ENCODE measurements around the gene SERHL2.
A peak's percentile ranks its signal among the peaks of the same experiment; 100 is the strongest.
"Not testable (repeated sequence)": the region's sequence is repeated elsewhere in the genome, so short reads cannot be mapped to it uniquely, and the experiment has no call there.

Gene SERHL2

GRCh38 chr22:42612336-42612735 is 58.6 kb downstream of the SERHL2 start:
- in situ Hi-C loops (cut with MboI; ENCODE audit: low sequenced_read_pairs, unreplicated experiment), result no loop called here
- DNase-seq (ENCODE audit: low spot score), result no peak
- TF ChIP-seq CTCF (IDR thresholded peaks at IDR 0.05; ENCODE audit: borderline replicate concordance, control extremely low read depth, extremely low read depth, insufficient read depth, missing control alignments), result no peak

- in situ Hi-C loops (cut with MboI; ENCODE audit: low sequenced_read_pairs, unreplicated experiment), result no loop called here
- no peak for TF ChIP-seq CTCF (IDR thresholded peaks at IDR 0.05; ENCODE audit: borderline replicate concordance, control extremely low read depth, extremely low read depth, insufficient read depth, missing control alignments)
- DNase-seq (ENCODE audit: low spot score), result no peak
Observed at GRCh38 chr22:42613872-42614301, 60.1 kb downstream of the SERHL2 start.

DNA sequence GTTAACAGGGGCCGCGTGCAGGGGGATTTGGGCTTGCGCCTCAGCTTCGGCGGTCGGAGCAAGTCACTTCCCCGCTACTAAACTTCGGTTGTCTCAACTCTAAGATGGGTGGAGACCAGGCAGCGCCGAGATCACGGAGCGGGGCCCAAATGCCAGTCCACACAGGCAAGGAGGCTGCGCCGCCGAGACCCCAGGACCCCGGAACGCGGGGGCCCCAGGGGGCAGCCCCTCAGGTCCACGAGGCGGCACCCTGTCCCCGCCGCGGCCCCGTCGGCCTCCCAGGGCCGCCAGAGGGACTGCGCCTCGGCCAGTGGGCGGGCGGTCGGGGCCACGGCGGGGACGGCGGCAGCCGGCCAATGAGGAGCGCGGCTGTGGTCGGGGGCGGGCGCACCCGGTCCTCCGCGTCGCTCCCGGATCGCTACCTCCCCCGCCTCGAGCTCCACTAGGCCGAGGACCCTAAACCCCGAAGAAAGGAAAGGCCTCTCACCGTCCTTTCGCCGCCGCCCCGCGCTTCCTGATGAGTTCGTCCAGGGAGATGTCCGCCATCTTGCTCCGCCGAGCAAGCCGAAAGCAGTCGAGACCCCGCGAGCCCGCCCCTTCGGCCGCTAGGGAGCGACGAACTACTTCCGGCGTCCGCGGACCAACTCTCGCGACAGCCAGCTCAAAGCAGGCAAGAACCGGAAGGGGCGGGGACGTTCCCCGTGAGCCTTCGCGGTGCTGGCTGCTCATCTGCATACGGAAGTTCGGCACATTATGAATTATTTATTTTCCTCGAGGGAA is 60.7 kb downstream of the SERHL2 start, which contains the start of gene POLDIP3:
Gene POLDIP3, minus strand, starts transcription at position 572 of the 780 bp plus-strand sequence. Its CDS starts 26 bp downstream, at position 546.
- peak; percentile 9 for TF ChIP-seq CTCF (IDR thresholded peaks at IDR 0.05; ENCODE audit: borderline replicate concordance, control extremely low read depth, extremely low read depth, insufficient read depth, missing control alignments)
- DNase-seq (ENCODE audit: low spot score), result peak; percentile 98
- in situ Hi-C loops (cut with MboI; ENCODE audit: low sequenced_read_pairs, unreplicated experiment), result no loop called here

- TF ChIP-seq CTCF (IDR thresholded peaks at IDR 0.05; ENCODE audit: borderline replicate concordance, control extremely low read depth, extremely low read depth, insufficient read depth, missing control alignments), result no peak
- peak; percentile 87 for DNase-seq (ENCODE audit: low spot score)
- in situ Hi-C loops (cut with MboI; ENCODE audit: low sequenced_read_pairs, unreplicated experiment), result no loop called here
Observed at GRCh38 chr22:42615092-42615859, 61.5 kb downstream of the SERHL2 start.

DNA sequence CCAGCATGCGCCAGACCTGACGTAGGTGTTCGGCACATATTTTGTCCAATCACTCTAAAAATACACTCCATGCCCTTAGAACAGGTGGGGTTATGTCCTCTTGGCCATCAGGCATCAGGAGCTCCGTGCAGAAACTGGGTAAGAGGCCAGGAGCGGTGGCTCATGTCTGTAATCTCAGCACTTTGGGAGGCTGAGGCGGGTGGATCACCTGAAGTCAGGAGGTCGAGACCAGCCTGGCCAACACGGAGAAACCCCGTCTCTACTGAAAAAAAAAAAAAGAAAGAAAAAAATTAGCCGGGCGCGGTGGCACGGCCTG is 62.1 kb downstream of the SERHL2 start:
- DNase-seq (ENCODE audit: low spot score); in situ Hi-C loops (cut with MboI; ENCODE audit: low sequenced_read_pairs, unreplicated experiment): not testable (repeated sequence)

GRCh38 chr22:42617155-42617983 is 63.6 kb downstream of the SERHL2 start:
- no peak for DNase-seq (ENCODE audit: low spot score)
- in situ Hi-C loops (cut with MboI; ENCODE audit: low sequenced_read_pairs, unreplicated experiment), result no loop called here
- no peak for TF ChIP-seq CTCF (IDR thresholded peaks at IDR 0.05; ENCODE audit: borderline replicate concordance, control extremely low read depth, extremely low read depth, insufficient read depth, missing control alignments)
